Measurements from ENCODE around the gene KRTAP13-4. TPM values are rescaled to one million over a fixed set of nuclear protein-coding genes. Genes with fewer than 3 reads are reported as not detected.

Gene KRTAP13-4
- total RNA-seq, 2 experiments from 2014 or later, result not detected

Other genes with a start within 250 kb of the KRTAP13-4 start
- gene CLDN8, start 214.1 kb upstream of the KRTAP13-4 start, total RNA-seq, result not detected
- not detected for gene KRTAP24-1, start 147.3 kb upstream of the KRTAP13-4 start, total RNA-seq
- gene KRTAP25-1, start 140.7 kb upstream of the KRTAP13-4 start, total RNA-seq, result not detected
- gene KRTAP26-1, start 109.9 kb upstream of the KRTAP13-4 start, total RNA-seq, result not detected
- not detected for gene KRTAP27-1, start 92.5 kb upstream of the KRTAP13-4 start, total RNA-seq
- gene KRTAP23-1, start 81.6 kb upstream of the KRTAP13-4 start, total RNA-seq, result not detected
- gene KRTAP13-2, start 57.9 kb upstream of the KRTAP13-4 start, total RNA-seq, result not detected
- not detected for gene KRTAP13-1, start 34.2 kb upstream of the KRTAP13-4 start, total RNA-seq
- gene KRTAP13-3, start 4.3 kb upstream of the KRTAP13-4 start, total RNA-seq, result not detected
- gene KRTAP15-1, start 10.1 kb downstream of the KRTAP13-4 start, total RNA-seq, result not detected
- not detected for gene KRTAP19-1, start 50.1 kb downstream of the KRTAP13-4 start, total RNA-seq
- gene KRTAP19-2, start 57.2 kb downstream of the KRTAP13-4 start, total RNA-seq, result not detected
- not detected for gene KRTAP19-3, start 61.8 kb downstream of the KRTAP13-4 start, total RNA-seq
- not detected for gene KRTAP19-4, start 66.9 kb downstream of the KRTAP13-4 start, total RNA-seq
- not detected for gene KRTAP19-5, start 71.9 kb downstream of the KRTAP13-4 start, total RNA-seq
- gene KRTAP19-6, start 111.6 kb downstream of the KRTAP13-4 start, total RNA-seq, result not detected
- not detected for gene KRTAP19-7, start 131.1 kb downstream of the KRTAP13-4 start, total RNA-seq
- not detected for gene KRTAP22-2, start 160.2 kb downstream of the KRTAP13-4 start, total RNA-seq
- gene KRTAP6-3, start 162.2 kb downstream of the KRTAP13-4 start, total RNA-seq, result not detected
- gene KRTAP6-2, start 168.7 kb downstream of the KRTAP13-4 start, total RNA-seq, result not detected
- gene KRTAP22-1, start 170.9 kb downstream of the KRTAP13-4 start, total RNA-seq, result not detected
- gene KRTAP6-1, start 183.7 kb downstream of the KRTAP13-4 start, total RNA-seq, result not detected
- gene KRTAP20-1, start 186.2 kb downstream of the KRTAP13-4 start, total RNA-seq, result not detected
- not detected for gene KRTAP20-4, start 190.4 kb downstream of the KRTAP13-4 start, total RNA-seq
- gene KRTAP20-2, start 205.0 kb downstream of the KRTAP13-4 start, total RNA-seq, result not detected
- gene KRTAP20-3, start 212.6 kb downstream of the KRTAP13-4 start, total RNA-seq, result not detected